SU-DHL-6 (cell line): ENCODE measurements around the gene PLIN4.

Experiments
- H2AFZ ChIP-seq: fragments of 200-600 bp; sonication (generic); 2 replicates; pipeline ENCODE4 v1.6.1; 2014; ENCODE audit warnings: low read depth, mild to moderate bottlenecking, moderate library complexity, mixed read lengths, antibody characterized with exemption, low read length; ENCODE audit not compliant: severe bottlenecking
- H3F3A ChIP-seq: fragments of 200-600 bp; shearing (Covaris generic); 2 replicates; pipeline ENCODE4 v1.6.0; 2016; ENCODE audit warnings: antibody characterized with exemption, mild to moderate bottlenecking; ENCODE audit not compliant: insufficient read depth
- H3K27ac ChIP-seq: fragments of 200-600 bp; sonication (generic); 2 replicates; pipeline ENCODE4 v1.5.1; 2016; ENCODE audit warnings: low read depth, mild to moderate bottlenecking, low read length, moderate library complexity, mixed read lengths
- H3K27me3 ChIP-seq: fragments of 200-600 bp; sonication (generic), shearing (Covaris generic); 2 replicates; pipeline ENCODE4 v1.6.0; 2014; ENCODE audit warnings: mild to moderate bottlenecking, low read length
- H3K36me3 ChIP-seq: fragments of 200-600 bp; sonication (generic); 2 replicates; pipeline ENCODE4 v1.6.1; 2014; ENCODE audit warnings: mild to moderate bottlenecking, low read length, mixed read lengths
- H3K4me2 ChIP-seq: fragments of 300-600, 200-600 bp; shearing (Covaris generic), sonication (generic); 2 replicates; pipeline ENCODE4 v1.6.0; 2014; ENCODE audit warnings: low read length, low read depth, mild to moderate bottlenecking; ENCODE audit not compliant: poor library complexity, severe bottlenecking
- H3K4me3 ChIP-seq: fragments of 200-600 bp; sonication (generic); 2 replicates; pipeline ENCODE4 v1.5.1; 2014; ENCODE audit warnings: antibody characterized with exemption, low read length, mild to moderate bottlenecking, mixed read lengths; ENCODE audit not compliant: insufficient read depth, poor library complexity, severe bottlenecking
- H3K79me2 ChIP-seq: fragments of 200-600 bp; sonication (generic); 2 replicates; pipeline ENCODE4 v1.6.1; 2014; ENCODE audit warnings: mild to moderate bottlenecking, low read length, moderate library complexity; ENCODE audit not compliant: insufficient read depth
- H3K9ac ChIP-seq: fragments of 200-600 bp; sonication (generic); 2 replicates; pipeline ENCODE4 v1.7.0; 2014; ENCODE audit warnings: mild to moderate bottlenecking, low read length
- H3K9me2 ChIP-seq: fragments of 200-600 bp; sonication (generic); replicated peaks from 2 replicates; pipeline ENCODE4 v1.6.1; 2014; ENCODE audit warnings: low read length; ENCODE audit not compliant: insufficient read depth
- H3K9me3 ChIP-seq: fragments of 200-600 bp; sonication (generic); 2 replicates; pipeline ENCODE4 v1.6.1; 2014; ENCODE audit warnings: low read length, mixed read lengths; ENCODE audit not compliant: insufficient read depth
- H4K20me1 ChIP-seq: fragments of 200-600 bp; sonication (generic); 2 replicates; pipeline ENCODE4 v1.6.1; 2014; ENCODE audit warnings: low read depth, mild to moderate bottlenecking, antibody characterized with exemption, low read length, moderate library complexity, mixed read lengths
- EZH2phosphoT487 ChIP-seq: fragments of 200-600 bp; sonication (generic), shearing (Covaris generic); conservative IDR thresholded peaks from 2 replicates; pipeline ENCODE4 v1.6.1; 2018; ENCODE audit warnings: mild to moderate bottlenecking, antibody characterized with exemption, low read length, moderate library complexity, mixed read lengths
- TF ChIP-seq, protein P1 (sequence below): fragments of 200-600 bp; sonication (generic); IDR thresholded peaks from one replicate; pipeline ENCODE4 v1.5.1; 2017; ENCODE audit warnings: antibody characterized with exemption, mild to moderate bottlenecking, low read length, moderate library complexity; ENCODE audit not compliant: insufficient read depth, poor library complexity, severe bottlenecking

Gene PLIN4

GRCh38 chr19:4539693-4540581, 21.7 kb upstream of the PLIN4 start, which contains the start of gene LRG1:
TSS of gene LRG1 (minus strand) at chr19:4540036. CDS start at chr19:4540013, 23 bp downstream.
- no peak within 1 kb of the TSS for H3K4me3 ChIP-seq

GRCh38 chr19:4539169-4539692, 20.9 kb upstream of the PLIN4 start:
- Histone ChIP-seq H3K36me3 (no peaks in the 10 kb centered on the region), H3K4me2 (no peak overlapping the region), H2AFZ (no peak overlapping the region), H3K9me2 (no peaks in the 10 kb centered on the region), H3F3A (no peaks in the 10 kb centered on the region), H3K79me2 (no peaks in the 10 kb centered on the region), H4K20me1 (no peaks in the 10 kb centered on the region), H3K4me3 (no peak overlapping the region), H3K27me3 (no peaks in the 10 kb centered on the region), H3K9me3 (no peaks in the 10 kb centered on the region), H3K27ac (no peak overlapping the region), H3K9ac (no peak overlapping the region)
- no peak for TF ChIP-seq EZH2phosphoT487
- TF ChIP-seq, protein P1, sequence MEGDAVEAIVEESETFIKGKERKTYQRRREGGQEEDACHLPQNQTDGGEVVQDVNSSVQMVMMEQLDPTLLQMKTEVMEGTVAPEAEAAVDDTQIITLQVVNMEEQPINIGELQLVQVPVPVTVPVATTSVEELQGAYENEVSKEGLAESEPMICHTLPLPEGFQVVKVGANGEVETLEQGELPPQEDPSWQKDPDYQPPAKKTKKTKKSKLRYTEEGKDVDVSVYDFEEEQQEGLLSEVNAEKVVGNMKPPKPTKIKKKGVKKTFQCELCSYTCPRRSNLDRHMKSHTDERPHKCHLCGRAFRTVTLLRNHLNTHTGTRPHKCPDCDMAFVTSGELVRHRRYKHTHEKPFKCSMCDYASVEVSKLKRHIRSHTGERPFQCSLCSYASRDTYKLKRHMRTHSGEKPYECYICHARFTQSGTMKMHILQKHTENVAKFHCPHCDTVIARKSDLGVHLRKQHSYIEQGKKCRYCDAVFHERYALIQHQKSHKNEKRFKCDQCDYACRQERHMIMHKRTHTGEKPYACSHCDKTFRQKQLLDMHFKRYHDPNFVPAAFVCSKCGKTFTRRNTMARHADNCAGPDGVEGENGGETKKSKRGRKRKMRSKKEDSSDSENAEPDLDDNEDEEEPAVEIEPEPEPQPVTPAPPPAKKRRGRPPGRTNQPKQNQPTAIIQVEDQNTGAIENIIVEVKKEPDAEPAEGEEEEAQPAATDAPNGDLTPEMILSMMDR: no peak

More at GRCh38 chr19:4539693-4540581, 21.7 kb upstream of the PLIN4 start, which contains the start of gene LRG1:
- Histone ChIP-seq H3K27ac (no peak within 1 kb of the TSS), H3K36me3 (no peaks in the 10 kb centered on the region), H3K9ac (no peak within 1 kb of the TSS), H3K9me2 (no peaks in the 10 kb centered on the region), H3K4me2 (no peak within 1 kb of the TSS), H3F3A (no peaks in the 10 kb centered on the region), H3K27me3 (no peaks in the 10 kb centered on the region), H4K20me1 (no peaks in the 10 kb centered on the region), H2AFZ (no peak within 1 kb of the TSS), H3K9me3 (no peaks in the 10 kb centered on the region), H3K79me2 (no peaks in the 10 kb centered on the region)
- no peak for TF ChIP-seq EZH2phosphoT487
- TF ChIP-seq, protein P1: no peak

DNA sequence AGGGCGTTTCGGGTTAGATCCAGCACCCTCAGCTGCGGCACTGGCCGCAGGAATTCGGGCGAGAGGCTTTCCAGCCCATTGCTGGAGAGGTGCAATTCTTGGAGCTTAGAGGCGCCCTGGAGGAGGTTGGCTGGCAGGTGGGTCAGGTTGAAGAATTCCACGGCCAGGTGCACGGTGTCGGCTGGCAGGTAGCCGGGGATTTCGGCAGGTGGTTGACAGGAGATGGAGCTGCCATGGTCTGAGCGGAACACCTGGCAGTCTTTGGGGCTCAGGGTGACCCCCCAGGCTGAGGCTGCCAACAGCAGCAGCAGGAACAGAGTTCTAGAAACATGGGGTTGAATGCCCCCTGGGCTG, 20.3 kb upstream of the PLIN4 start:
- Histone ChIP-seq H3K27me3 (no peaks in the 10 kb centered on the region), H3K27ac (no peak overlapping the region), H3K9ac (no peak overlapping the region), H3K36me3 (no peaks in the 10 kb centered on the region), H4K20me1 (no peaks in the 10 kb centered on the region), H3K4me2 (no peak overlapping the region), H3K9me3 (no peaks in the 10 kb centered on the region), H3K9me2 (no peaks in the 10 kb centered on the region), H3F3A (no peaks in the 10 kb centered on the region), H2AFZ (no peak overlapping the region), H3K4me3 (no peak overlapping the region), H3K79me2 (no peaks in the 10 kb centered on the region)
- TF ChIP-seq EZH2phosphoT487: no peak
- TF ChIP-seq, protein P1: no peak
